H1 (cell line): ENCODE data around the gene IL17REL. TPM values are rescaled to one million over a fixed set of nuclear protein-coding genes. Genes with fewer than 3 reads are reported as not detected.

Experiments
- HDAC6 ChIP-seq: IDR thresholded peaks from one replicate; pipeline ENCODE4 v1.7.1; 2012; ENCODE audit warnings: low read depth, mild to moderate bottlenecking, inconsistent platforms, low read length, moderate library complexity
- polyA plus RNA-seq, 7 experiments: library from polyadenylated mRNA; depleted of rRNA in 3 of 7; stranded (reverse) in 5 of 7; unstranded in 2 of 7; fragments of >200 nt in 5 of 7; fragments of 200-250 nt in 2 of 7; gene quantifications; 1 replicate in 5 of 7; 2 replicates in 1 of 7; 4 replicates in 1 of 7; pipeline versions ENCODE4 v1.2.1 to v1.2.3, GENCODE V29; 2011 to 2013; ENCODE audit warnings: missing spikeins in 2 of 7, mixed read lengths in 2 of 7
- total RNA-seq: library from RNA; stranded (reverse); fragmentation: NEBNext Ultra II Directional; extraction: Animal tissue kit (Norgen Biotek cat#: 25700); gene quantifications from 2 replicates; pipeline ENCODE4 v1.2.1, GENCODE V29; 2021

Gene IL17REL
- total and polyA plus RNA-seq, 2 of the 8 experiments (the other 6 are each of a cell fraction or from before 2014, with no cell fraction given) = 0.15 to 0.20 TPM

GRCh38 chr22:50018608-50019285 lies 6.2 kb upstream of the IL17REL start (continued):
- TF ChIP-seq HDAC6 = no peak
